ENCODE measurements around the gene AZIN2. TPM values are rescaled to one million over a fixed set of nuclear protein-coding genes. Genes with fewer than 3 reads are reported as not detected.

The AZIN2 gene
- total and polyA plus RNA-seq, 10 of the 15 experiments (the other 5 are each of a cell fraction or from before 2014, with no cell fraction given): 0.02 to 0.85 (median 0.23) TPM

GRCh38 chr1:33150522-33150921 lies 69.6 kb downstream of the AZIN2 start:
- ChIA-PET SMC1A (ENCODE audit: uncharacterized antibody, unreplicated experiment) (no interaction called here), CTCF (interaction anchor here (1.9 kb wide), 1 partner anchor 217 kb away, joined by 4 read pairs; no protein-coding TSS in a partner anchor), POLR2A (no interaction called here), RAD21 (ENCODE audit: unreplicated experiment) (interaction anchor here (1.3 kb wide), 1 partner anchor 23 kb away, joined by 3 read pairs; no protein-coding TSS in a partner anchor)
- H3K4me3 ChIP-seq: no peak overlapping the region
- intact Hi-C loops (cut with micrococcal nuclease; ENCODE audit: unreplicated experiment): no loop called here
- H3K27ac ChIP-seq (ENCODE audit: control insufficient read depth, insufficient read depth): no peak overlapping the region
- ATAC-seq (no peak), FAIRE-seq (no peak), DNase-seq (ENCODE audit: low read depth, low spot score) (no peak)
- TF ChIP-seq TCF7 (IDR thresholded peaks at IDR 0.05; ENCODE audit: borderline replicate concordance) (no peak), GABPA (IDR thresholded peaks at IDR 0.05; ENCODE audit: low read depth) (no peak), KDM1A (IDR thresholded peaks at IDR 0.05; ENCODE audit: borderline replicate concordance) (no peak), ZSCAN29 (IDR thresholded peaks at IDR 0.05) (no peak), BMI1 (IDR thresholded peaks at IDR 0.05; ENCODE audit: borderline replicate concordance) (no peak), ZNF592 (IDR thresholded peaks at IDR 0.05) (no peak), TCF3 (IDR thresholded peaks at IDR 0.05; ENCODE audit: borderline replicate concordance, insufficient read depth, low read depth, low read length) (no peak), CTCF (IDR thresholded peaks at IDR 0.05 in 2 of 3, conservative IDR thresholded peaks at IDR 0.05 in 1 of 3; ENCODE audit: control insufficient read depth in 2 of 3, extremely low read depth in 1 of 3, insufficient read depth in 1 of 3, low read depth in 3 of 3, low read length in 3 of 3) (no peak), SIX5 (IDR thresholded peaks at IDR 0.05; ENCODE audit: low read depth, low read length, severe bottlenecking) (no peak)
- TF ChIP-seq, protein P1, sequence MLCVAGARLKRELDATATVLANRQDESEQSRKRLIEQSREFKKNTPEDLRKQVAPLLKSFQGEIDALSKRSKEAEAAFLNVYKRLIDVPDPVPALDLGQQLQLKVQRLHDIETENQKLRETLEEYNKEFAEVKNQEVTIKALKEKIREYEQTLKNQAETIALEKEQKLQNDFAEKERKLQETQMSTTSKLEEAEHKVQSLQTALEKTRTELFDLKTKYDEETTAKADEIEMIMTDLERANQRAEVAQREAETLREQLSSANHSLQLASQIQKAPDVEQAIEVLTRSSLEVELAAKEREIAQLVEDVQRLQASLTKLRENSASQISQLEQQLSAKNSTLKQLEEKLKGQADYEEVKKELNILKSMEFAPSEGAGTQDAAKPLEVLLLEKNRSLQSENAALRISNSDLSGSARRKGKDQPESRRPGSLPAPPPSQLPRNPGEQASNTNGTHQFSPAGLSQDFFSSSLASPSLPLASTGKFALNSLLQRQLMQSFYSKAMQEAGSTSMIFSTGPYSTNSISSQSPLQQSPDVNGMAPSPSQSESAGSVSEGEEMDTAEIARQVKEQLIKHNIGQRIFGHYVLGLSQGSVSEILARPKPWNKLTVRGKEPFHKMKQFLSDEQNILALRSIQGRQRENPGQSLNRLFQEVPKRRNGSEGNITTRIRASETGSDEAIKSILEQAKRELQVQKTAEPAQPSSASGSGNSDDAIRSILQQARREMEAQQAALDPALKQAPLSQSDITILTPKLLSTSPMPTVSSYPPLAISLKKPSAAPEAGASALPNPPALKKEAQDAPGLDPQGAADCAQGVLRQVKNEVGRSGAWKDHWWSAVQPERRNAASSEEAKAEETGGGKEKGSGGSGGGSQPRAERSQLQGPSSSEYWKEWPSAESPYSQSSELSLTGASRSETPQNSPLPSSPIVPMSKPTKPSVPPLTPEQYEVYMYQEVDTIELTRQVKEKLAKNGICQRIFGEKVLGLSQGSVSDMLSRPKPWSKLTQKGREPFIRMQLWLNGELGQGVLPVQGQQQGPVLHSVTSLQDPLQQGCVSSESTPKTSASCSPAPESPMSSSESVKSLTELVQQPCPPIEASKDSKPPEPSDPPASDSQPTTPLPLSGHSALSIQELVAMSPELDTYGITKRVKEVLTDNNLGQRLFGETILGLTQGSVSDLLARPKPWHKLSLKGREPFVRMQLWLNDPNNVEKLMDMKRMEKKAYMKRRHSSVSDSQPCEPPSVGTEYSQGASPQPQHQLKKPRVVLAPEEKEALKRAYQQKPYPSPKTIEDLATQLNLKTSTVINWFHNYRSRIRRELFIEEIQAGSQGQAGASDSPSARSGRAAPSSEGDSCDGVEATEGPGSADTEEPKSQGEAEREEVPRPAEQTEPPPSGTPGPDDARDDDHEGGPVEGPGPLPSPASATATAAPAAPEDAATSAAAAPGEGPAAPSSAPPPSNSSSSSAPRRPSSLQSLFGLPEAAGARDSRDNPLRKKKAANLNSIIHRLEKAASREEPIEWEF (IDR thresholded peaks at IDR 0.05; ENCODE audit: insufficient replicate concordance, low read depth, low read length): no peak
- no peaks in the 10 kb centered on the region for H3K4me1 ChIP-seq (ENCODE audit: control insufficient read depth, insufficient read depth, low read length)
- no peaks in the 10 kb centered on the region for H3K9me3 ChIP-seq (replicated peaks; ENCODE audit: control insufficient read depth, insufficient read depth, low read length)
- H2AFZ ChIP-seq (ENCODE audit: control insufficient read depth, low read depth, low read length): no peak overlapping the region
- no peaks in the 10 kb centered on the region for H3K27me3 ChIP-seq (replicated peaks in 1 of 2; ENCODE audit: control insufficient read depth in 2 of 2, insufficient read depth in 2 of 2, low read length in 1 of 2)
- H3K36me3 ChIP-seq (ENCODE audit: control insufficient read depth in 2 of 2, insufficient read depth in 2 of 2, low read length in 1 of 2): no peaks in the 10 kb centered on the region; a peak in 1 of 4 replicates
- no peaks in the 10 kb centered on the region for H4K20me1 ChIP-seq (ENCODE audit: control insufficient read depth, insufficient read depth)
- BruUV-seq (replicated peaks): no TSS peak
- H3K4me2 ChIP-seq (ENCODE audit: control insufficient read depth, insufficient read depth): no peak overlapping the region
- H3K79me2 ChIP-seq (ENCODE audit: control insufficient read depth, insufficient read depth, low read length): no peaks in the 10 kb centered on the region
- in situ Hi-C loops (cut with MboI): no loop called here
- H3K9ac ChIP-seq (ENCODE audit: control insufficient read depth, insufficient read depth, low read length): no peak overlapping the region
- 43% methylated on average over 4 of the region's 4 CpGs for WGBS (ENCODE audit: insufficient coverage, insufficient replicate concordance, low lambda C conversion rate, missing lambda C conversion rate)
